DMS53 (cell line): ENCODE measurements around the gene GOLGA8Q.
"Not testable (repeated sequence)": the region's sequence is repeated elsewhere in the genome, so short reads cannot be mapped to it uniquely, and the experiment has no call there.

Source experiments
- DNase-seq: peaks from one replicate; lab custom pipeline; 2025; lab: John Stamatoyannopoulos, UW

GOLGA8Q gene, protein sequence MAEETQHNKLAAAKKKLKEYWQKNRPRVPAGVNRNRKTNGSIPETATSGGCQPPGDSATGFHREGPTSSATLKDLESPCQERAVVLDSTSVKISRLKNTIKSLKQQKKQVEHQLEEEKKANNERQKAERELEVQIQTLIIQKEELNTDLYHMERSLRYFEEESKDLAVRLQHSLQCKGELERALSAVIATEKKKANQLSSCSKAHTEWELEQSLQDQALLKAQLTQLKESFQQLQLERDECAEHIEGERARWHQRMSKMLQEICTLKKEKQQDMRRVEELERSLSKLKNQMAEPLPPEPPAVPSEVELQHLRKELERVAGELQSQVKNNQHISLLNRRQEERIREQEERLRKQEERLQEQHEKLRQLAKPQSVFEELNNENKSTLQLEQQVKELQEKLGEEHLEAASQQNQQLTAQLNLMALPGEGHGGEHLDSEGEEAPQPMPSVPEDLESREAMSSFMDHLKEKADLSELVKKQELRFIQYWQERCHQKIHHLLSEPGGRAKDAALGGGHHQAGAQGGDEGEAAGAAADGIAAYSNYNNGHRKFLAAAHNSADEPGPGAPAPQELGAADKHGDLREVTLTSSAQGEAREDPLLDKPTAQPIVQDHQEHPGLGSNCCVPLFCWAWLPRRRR

DNA sequence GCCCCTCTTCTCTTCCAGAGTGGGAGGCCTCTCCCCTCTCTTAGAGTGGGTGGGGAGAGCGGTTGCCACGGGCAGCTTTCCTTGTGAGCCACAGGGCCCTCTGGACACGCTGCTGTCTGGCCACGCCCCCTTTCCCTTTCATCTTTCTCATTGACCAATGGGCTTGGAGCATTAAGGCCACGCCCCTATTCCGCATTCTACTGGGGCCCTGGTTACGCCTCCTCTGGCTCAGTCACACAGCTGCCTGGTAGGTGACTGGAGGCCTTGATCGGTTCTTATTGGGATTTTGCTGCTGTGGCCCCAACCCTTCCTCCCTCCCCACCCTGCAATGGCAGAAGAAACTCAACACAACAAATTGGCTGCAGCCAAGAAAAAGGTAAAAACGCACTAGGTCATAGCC lies at the start of gene GOLGA8Q:
GOLGA8Q (plus strand) TSS at position 301 of the 400 bp plus-strand sequence; CDS start at position 329, 28 bp downstream.
- DNase-seq, result not testable (repeated sequence)

DNA sequence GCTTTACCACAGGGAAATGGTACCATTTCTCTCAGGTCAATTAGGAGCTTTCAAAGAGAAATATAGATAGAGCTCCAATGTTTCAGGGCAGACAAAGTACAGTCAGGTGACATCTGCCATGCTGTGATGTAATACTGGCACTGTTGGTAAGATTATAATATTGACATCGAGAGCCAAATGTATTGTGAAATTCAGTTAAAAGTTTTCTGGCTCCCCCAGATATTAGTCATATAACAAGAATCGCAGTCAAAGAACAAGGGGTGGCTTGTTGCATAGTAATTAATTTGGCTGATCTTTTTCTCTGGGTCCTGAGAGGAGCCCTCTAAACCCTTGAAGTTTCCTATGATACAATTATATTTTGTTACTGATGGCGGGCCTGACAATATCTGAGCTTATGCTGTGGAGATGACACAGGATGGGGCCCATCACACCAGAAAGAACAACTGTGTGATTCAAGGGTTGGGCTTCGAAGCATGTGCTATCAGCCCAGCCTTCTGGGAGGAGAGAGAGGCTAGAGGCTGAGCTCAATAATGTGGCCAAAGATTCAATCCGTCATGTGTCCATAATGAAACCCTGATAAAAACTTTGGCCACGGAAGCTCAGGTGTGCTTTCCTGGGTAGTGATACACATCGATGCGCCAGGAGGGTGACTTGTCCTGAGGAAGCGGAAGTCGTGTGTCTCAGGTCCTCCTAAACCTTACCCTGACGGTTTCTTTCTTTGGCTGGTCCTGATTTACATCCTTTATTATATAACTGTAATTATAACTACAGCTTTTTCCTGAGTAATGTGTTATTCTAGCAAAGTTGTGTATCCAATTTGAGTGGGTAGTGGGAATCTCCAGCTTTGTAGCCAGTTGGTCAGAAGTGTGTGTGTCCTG lies 48.7 kb upstream of the GOLGA8Q start:
- not testable (repeated sequence) for DNase-seq

DNA sequence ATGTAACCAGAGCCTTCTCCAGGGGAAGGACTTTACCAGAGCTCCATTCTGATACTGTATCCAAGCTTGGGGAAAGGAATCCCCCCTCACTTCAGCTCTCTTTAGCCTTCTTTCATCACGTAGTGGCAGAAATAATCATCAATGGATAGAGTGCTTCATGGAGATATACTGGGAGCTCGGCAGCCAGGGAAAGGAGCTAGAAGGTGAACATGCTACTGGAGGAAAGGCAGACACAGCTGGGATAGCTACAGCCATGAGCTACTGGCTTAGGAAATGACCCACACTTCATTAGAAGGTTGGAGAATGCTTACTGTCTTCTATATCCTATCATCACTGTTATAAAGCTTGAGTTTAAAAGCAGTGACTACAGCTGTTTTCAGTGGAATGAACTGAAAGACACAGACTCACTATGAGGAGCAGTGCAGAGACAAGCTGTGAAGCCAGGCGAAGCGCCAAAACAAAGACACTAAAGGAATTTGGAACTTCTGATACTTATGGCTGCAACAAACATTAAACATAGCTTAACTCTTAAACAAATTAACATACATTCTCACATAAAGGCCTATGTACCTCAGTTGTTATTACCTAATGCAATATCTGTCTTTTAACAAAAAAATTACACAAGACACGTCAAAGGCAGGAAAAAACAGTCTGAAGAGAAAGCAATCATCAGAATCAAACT lies 47.5 kb upstream of the GOLGA8Q start:
- not testable (repeated sequence) for DNase-seq

DNA sequence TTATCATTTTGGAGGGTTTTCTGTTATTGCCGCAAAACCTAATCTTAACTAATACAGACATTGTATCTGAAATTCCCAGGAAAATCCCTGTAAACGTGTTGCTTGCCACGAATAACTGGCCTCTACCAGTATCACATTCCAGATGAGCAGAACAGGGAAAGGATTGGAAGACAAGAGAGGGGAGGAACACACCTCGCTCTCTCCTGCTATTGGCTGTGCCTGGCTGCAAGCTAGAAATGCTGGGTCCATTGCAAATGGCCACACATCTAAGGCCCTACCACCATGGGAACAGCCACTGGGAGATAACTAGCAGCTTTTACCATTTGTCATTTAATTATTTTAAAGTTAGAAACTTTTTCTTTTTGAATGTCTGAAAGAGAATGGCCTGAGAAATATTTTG lies 37.3 kb upstream of the GOLGA8Q start:
- DNase-seq, result not testable (repeated sequence)

DNA sequence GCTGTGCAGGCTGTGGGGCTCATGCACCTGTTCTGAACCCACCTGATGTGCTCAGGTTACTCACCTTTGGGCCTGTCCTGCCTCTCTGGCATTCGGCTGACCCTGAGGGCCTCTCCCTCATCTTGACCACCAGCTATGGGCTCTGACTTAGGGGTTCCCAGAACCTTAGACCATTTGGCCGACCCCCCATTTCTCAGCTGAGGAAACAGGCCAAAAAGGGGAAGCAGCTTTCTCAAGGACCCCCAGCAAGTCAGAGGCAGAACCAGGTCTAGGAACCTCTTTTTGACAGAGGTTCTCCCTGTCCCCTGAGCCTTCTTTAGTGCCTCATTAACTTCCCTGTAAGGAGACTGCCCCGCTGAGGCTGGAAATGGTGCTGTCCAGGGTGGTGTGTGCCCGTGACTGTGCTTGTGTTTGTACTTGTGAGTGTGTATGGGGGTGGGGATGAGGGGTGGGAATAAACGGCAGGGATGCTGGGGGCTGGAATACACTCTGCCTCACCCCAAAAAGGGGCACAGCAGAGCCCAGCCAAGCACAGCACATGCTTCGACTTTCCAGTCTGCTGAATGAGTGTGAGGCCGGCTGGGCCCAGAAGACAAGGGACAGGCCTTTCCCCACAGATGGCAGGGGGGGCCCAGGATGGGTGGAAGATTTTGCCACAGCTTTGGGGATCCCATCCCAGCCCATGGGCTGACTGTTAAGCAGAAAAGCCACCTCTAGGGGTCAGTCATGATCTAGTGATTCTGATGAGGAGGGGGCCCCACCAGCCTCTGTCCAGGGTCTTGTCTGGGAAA lies 28.2 kb upstream of the GOLGA8Q start:
- not testable (repeated sequence) for DNase-seq

DNA sequence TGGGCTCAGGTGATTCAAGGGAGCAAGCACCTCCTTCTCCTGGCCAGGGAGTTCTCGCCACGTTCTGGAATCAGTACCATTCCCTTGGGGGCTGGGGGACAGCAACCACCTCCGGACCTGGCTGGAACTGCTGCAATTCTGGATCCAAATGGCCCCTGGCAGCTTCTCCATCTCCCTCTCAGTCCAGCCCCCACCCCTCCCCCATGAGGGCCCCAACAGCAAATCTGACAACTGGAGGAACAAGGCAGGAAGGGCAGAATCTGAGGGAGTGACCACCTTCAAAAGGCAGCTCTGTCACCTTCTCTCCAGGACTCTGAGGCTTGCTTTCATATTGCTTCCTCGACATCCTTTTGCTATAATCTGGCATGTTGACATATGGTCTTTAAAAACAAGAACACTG lies 25.9 kb upstream of the GOLGA8Q start:
- DNase-seq, result not testable (repeated sequence)

DNA sequence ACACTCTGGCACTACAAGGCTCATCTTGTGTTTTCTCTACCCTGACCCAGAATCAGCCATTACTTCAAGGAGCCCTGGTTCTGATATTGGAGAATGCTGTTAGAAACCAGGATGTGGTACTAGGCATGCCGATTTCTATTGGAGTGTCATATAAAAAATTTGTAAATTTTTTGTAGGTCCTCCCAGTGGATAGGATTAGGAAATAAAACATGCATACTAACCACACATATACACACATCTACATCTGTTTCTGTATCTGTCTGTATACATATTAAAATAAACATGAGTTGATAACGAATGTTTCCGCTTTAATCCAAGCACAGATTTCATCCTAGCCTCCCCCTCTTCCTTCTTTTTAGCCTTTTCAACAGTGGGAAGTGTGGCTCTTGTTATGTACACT lies 22.8 kb upstream of the GOLGA8Q start:
- DNase-seq, result not testable (repeated sequence)

DNA sequence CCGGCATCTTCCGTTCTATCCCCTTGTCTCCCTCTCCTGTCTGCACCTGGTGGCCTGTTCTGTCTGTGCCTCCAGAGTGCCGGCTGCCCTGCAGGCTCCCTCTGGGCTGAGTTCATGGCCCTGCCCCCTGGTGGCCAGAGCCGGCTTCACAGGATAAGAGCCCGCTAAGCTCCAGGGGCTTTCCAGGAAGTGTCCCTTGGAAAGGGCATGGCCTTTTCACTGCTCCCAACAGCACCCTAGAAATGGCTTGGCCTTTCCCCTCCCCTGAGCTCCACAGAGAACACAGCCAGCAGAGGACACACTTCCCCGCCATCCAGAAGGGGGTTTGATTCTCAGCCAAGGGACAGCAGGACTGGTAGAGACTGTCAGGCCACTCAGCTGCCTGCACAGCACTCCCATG lies 15.1 kb downstream of the GOLGA8Q start:
- not testable (repeated sequence) for DNase-seq

DNA sequence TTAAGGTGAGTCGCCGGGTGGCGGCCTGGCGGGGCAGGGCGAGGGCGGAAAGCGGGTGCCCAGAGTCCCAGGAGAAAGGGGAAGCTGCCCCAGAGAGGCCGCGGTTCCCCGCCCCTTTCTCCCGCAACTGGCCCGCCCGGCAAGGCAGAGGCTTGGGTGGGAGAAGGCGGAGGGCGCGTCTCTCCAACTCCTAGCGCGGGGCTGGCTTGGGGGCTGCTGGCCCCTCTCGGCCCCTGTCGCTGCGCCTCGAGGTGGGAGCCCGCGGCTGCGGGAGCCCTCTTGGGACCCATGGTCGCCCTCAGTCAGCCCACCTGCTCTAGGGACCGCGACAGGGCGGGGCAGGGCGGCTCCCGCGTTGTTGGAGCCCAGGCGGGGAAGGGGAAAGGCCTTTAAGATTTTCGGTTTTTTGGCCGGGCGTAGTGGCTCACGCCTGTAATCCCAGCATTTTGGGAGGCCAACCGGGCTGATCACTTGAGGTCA lies 21.2 kb downstream of the GOLGA8Q start:
- not testable (repeated sequence) for DNase-seq

DNA sequence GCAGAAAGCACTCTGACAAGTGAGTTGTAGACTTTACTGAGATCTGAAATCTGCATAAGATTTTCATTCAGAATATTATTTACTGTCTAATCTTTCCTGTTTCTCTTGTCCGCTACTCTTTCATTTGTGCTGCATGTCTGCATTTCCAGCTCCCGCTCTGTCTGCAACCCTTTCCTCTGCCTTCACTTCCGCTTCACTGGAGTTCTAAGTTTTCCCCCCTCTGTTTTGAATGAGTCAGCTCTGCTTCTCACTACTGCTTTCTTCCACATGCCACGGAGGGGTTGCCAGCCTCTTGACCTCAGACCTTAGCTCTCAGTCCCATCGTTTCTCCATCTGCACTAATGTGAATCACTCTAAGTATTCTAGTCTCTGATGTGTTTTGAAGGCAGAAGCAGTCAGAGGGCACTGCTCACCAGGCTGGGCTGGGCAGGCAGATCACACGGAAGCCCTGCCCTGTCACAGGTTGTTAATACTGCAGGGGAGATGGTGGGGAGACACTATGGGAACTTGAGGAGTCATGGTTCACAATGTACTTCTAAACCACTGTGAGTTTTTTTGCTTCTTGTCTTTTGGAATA lies 27.6 kb downstream of the GOLGA8Q start:
- DNase-seq, result not testable (repeated sequence)

DNA sequence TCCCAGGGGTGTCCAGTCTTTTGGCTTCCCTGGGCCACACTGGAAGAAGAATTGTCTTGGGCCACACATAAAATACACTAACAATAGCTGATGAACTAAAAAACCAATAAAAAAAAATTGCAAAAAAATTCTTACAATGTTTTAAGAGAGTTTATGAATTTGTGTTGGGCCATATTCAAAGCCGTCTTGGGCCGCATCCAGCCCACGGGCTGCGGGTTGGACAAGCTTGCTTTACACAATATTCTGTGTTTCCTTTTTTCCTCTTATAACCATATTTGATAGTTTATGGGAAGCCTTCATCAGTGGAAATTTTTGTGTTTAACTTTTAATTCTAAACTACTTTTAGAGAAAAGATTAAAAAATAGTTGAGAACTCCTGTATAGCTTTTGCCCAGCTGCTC lies 28.9 kb downstream of the GOLGA8Q start:
- DNase-seq, result not testable (repeated sequence)

DNA sequence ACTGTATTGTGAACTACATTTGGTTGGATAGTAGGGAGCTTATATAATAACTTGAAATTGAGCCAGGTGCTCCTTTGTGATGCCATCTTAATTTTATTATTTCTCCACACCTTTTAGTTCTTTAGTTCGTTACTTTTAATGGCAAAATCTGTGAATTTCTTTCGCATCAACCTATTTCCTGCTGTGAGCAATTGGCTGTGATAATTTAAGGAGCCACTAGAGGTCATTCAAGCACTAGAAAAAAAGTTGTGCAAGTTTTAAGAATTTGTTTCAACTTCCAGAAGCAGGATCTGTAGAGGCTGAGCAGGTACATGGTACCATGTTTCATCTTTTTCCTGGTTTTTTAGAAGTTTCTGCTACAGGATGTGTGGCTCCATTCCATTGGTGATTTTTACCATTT lies 47.1 kb downstream of the GOLGA8Q start:
- DNase-seq, result not testable (repeated sequence)

DNA sequence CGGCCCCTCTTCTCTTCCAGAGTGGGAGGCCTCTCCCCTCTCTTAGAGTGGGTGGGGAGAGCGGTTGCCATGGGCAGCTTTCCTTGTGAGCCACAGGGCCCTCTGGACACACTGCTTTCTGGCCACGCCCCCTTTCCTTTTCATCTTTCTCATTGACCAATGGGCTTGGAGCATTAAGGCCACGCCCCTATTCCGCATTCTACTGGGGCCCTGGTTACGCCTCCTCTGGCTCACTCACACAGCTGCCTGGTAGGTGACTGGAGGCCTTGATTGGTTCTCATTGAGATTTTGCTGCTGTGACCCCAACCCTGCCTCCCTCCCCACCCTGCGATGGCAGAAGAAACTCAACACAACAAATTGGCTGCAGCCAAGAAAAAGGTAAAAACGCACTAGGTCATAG lies 51.9 kb downstream of the GOLGA8Q start, which contains the start of gene GOLGA8H:
GOLGA8H (plus strand) TSS at position 233 of the 400 bp plus-strand sequence; CDS start at position 331, 98 bp downstream.
- not testable (repeated sequence) for DNase-seq
